Measurements from ENCODE around the gene USP3. TPM values are rescaled to one million over a fixed set of nuclear protein-coding genes. Genes with fewer than 3 reads are reported as not detected.

The USP3 gene
- total and polyA plus RNA-seq, 9 of the 15 experiments (the other 6 are each of a cell fraction or from before 2014, with no cell fraction given), result 17.3 to 54.3 (median 34.8) TPM

- no peak for TF ChIP-seq MXD1 (CRISPR knock-in tag; IDR thresholded peaks at IDR 0.05; ENCODE audit: borderline replicate concordance, poor library complexity, severe bottlenecking)
- no peak for TF ChIP-seq KDM4B (IDR thresholded peaks at IDR 0.05; ENCODE audit: borderline replicate concordance in 2 of 2, low read depth in 1 of 2)
- peak; percentile 89 for TF ChIP-seq TAF1 (IDR thresholded peaks at IDR 0.05; ENCODE audit: control insufficient read depth, extremely low read depth, insufficient read depth, low read length, severe bottlenecking)
- peak; percentile 79 for TF ChIP-seq SP1 (CRISPR knock-in tag; IDR thresholded peaks at IDR 0.05)
- no peak; a peak in 1 of 4 replicates for TF ChIP-seq SRF (CRISPR knock-in tag; IDR thresholded peaks at IDR 0.05)
- TF ChIP-seq JUN (IDR thresholded peaks at IDR 0.05; ENCODE audit: borderline replicate concordance, low read depth, low read length), result no peak
- no peak; the same call in 1 of the 2 replicates for TF ChIP-seq JUN (CRISPR knock-in tag; IDR thresholded peaks at IDR 0.05; ENCODE audit: borderline replicate concordance)
- no peak for TF ChIP-seq HDGF (IDR thresholded peaks at IDR 0.05)
- peak; percentile 75 for TF ChIP-seq MTA1 (IDR thresholded peaks at IDR 0.05; ENCODE audit: borderline replicate concordance)
- no peak for TF ChIP-seq XRCC4 (IDR thresholded peaks at IDR 0.05; ENCODE audit: extremely low read depth, insufficient read depth, insufficient read length)
- no peak for TF ChIP-seq POLR3A (IDR thresholded peaks at IDR 0.05; ENCODE audit: borderline replicate concordance, extremely low read depth, insufficient read depth, insufficient read length)
- no peak for TF ChIP-seq ZNF584 (CRISPR knock-in tag; IDR thresholded peaks at IDR 0.05; ENCODE audit: low read depth)
- TF ChIP-seq DDX20 (tag; IDR thresholded peaks at IDR 0.05; ENCODE audit: low read depth), result no peak
- no peak for TF ChIP-seq ARNT (IDR thresholded peaks at IDR 0.05)
- TF ChIP-seq ZNF431 (CRISPR knock-in tag; IDR thresholded peaks at IDR 0.05), result 0 out of 2 replicates have a peak, but pooled peaks have one; percentile 32
- no peak for TF ChIP-seq BRD9 (IDR thresholded peaks at IDR 0.05; ENCODE audit: low read depth, partially characterized antibody)
- TF ChIP-seq POLR2H (tag; IDR thresholded peaks at IDR 0.05; ENCODE audit: low read depth), result peak; percentile 91
- peak; percentile 76 for TF ChIP-seq MYNN (IDR thresholded peaks at IDR 0.05)
- TF ChIP-seq MYNN (CRISPR knock-in tag; IDR thresholded peaks at IDR 0.05), result no peak
- 0 out of 2 replicates have a peak, but pooled peaks have one; percentile 16 for TF ChIP-seq FOXO4 (CRISPR knock-in tag; IDR thresholded peaks at IDR 0.05)
- TF ChIP-seq ZNF41 (CRISPR knock-in tag; conservative IDR thresholded peaks at IDR 0.05), result no peak
- TF ChIP-seq ETV6 (IDR thresholded peaks at IDR 0.05; ENCODE audit: borderline replicate concordance in 1 of 2, low read depth in 2 of 2, low read length in 1 of 2), result peak; percentile 33 to 51; a peak in 1 of 4 replicates
- TF ChIP-seq ETV6 (CRISPR knock-in tag; IDR thresholded peaks at IDR 0.05; ENCODE audit: borderline replicate concordance), result 0 out of 2 replicates have a peak, but pooled peaks have one; percentile 43
- TF ChIP-seq, protein P1, sequence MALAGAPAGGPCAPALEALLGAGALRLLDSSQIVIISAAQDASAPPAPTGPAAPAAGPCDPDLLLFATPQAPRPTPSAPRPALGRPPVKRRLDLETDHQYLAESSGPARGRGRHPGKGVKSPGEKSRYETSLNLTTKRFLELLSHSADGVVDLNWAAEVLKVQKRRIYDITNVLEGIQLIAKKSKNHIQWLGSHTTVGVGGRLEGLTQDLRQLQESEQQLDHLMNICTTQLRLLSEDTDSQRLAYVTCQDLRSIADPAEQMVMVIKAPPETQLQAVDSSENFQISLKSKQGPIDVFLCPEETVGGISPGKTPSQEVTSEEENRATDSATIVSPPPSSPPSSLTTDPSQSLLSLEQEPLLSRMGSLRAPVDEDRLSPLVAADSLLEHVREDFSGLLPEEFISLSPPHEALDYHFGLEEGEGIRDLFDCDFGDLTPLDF (CRISPR knock-in tag; IDR thresholded peaks at IDR 0.05), result peak; percentile 71; the same call in 1 of the 2 replicates
- no peak; the same call in 1 of the 2 replicates for TF ChIP-seq NFXL1 (CRISPR knock-in tag; IDR thresholded peaks at IDR 0.05)
- TF ChIP-seq CBFA2T2 (conservative IDR thresholded peaks at IDR 0.05), result no peak
Measured at GRCh38 chr15:63504247-63504978, at the start of gene USP3 (continued).

Measured in K562 (cell line).